HG02840 (cell line): ENCODE measurements around the gene NPFF.
"Not testable (repeated sequence)": the region's sequence is repeated elsewhere in the genome, so short reads cannot be mapped to it uniquely, and the experiment has no call there.

Source experiments
- ATAC-seq: cut with Tn5 transposase; IDR thresholded peaks from one replicate; pipeline ENCODE4 v1.9.1; 2021; ENCODE audit warnings: mild to moderate bottlenecking, moderate library complexity, moderate number of reproducible peaks; ENCODE audit not compliant: unreplicated experiment, low FRiP score

Gene NPFF

GRCh38 chr12:53506881-53507602, at the start of gene NPFF:
NPFF (minus strand) TSS chr12:53507484; CDS start chr12:53507474, 10 bp downstream.
- no peak for ATAC-seq

- no peak for ATAC-seq
Measured at GRCh38 chr12:53552361-53553327, 45.4 kb upstream of the NPFF start.

- ATAC-seq: no peak
Measured at GRCh38 chr12:53551889-53552291, 44.6 kb upstream of the NPFF start.

- no peak for ATAC-seq
Measured at GRCh38 chr12:53550595-53550994, 43.3 kb upstream of the NPFF start.

- not testable (repeated sequence) for ATAC-seq
Measured at GRCh38 chr12:53550131-53550530, 42.8 kb upstream of the NPFF start.

GRCh38 chr12:53548354-53548753, 41.1 kb upstream of the NPFF start:
- not testable (repeated sequence) for ATAC-seq

GRCh38 chr12:53543539-53543938, 36.3 kb upstream of the NPFF start:
- ATAC-seq: no peak

GRCh38 chr12:53539526-53539925, 32.2 kb upstream of the NPFF start:
- no peak for ATAC-seq

GRCh38 chr12:53538209-53538689, 31.0 kb upstream of the NPFF start:
- no peak for ATAC-seq

- ATAC-seq: no peak
Measured at GRCh38 chr12:53536962-53537361, 29.7 kb upstream of the NPFF start.

GRCh38 chr12:53533471-53533870, 26.2 kb upstream of the NPFF start:
- ATAC-seq: no peak

GRCh38 chr12:53532524-53533445, 25.5 kb upstream of the NPFF start:
- ATAC-seq: no peak

GRCh38 chr12:53532021-53532420, 24.7 kb upstream of the NPFF start:
- no peak for ATAC-seq

GRCh38 chr12:53530920-53531319, 23.6 kb upstream of the NPFF start:
- no peak for ATAC-seq

GRCh38 chr12:53530061-53530460, 22.8 kb upstream of the NPFF start:
- no peak for ATAC-seq

- ATAC-seq: no peak
Measured at GRCh38 chr12:53524476-53524875, 17.2 kb upstream of the NPFF start.

- no peak for ATAC-seq
Measured at GRCh38 chr12:53523131-53523530, 15.8 kb upstream of the NPFF start.

GRCh38 chr12:53518381-53518780, 11.1 kb upstream of the NPFF start:
- ATAC-seq: no peak

- no peak for ATAC-seq
Measured at GRCh38 chr12:53516758-53517455, 9.6 kb upstream of the NPFF start.

- ATAC-seq: no peak
Measured at GRCh38 chr12:53515291-53515680, 8.0 kb upstream of the NPFF start.
